K562 (cell line): ENCODE results near the gene MRPL11. TPM values are rescaled to one million over a fixed set of nuclear protein-coding genes. Genes with fewer than 3 reads are reported as not detected.
A peak's percentile ranks its signal among the peaks of the same experiment; 100 is the strongest.
"Not testable (repeated sequence)": the region's sequence is repeated elsewhere in the genome, so short reads cannot be mapped to it uniquely, and the experiment has no call there.

Experiments
- ATAC-seq: fragments of 200-7000 bp; cut with Tn5 transposase; 3 replicates; pipeline ENCODE4 v1.9.1; 2020; ENCODE audit warnings: moderate library complexity
- BruUV-seq: library from RNA; stranded (reverse); fragments of 400-500 nt; replicated peaks from 2 replicates; lab custom pipeline; 2021; lab: Mats Ljungman, UMichigan
- CTCF ChIA-PET: fragments of 300-600 bp; formaldehyde crosslinking; extraction: SDS; loops from one replicate; lab custom pipeline; 2021; ENCODE audit warnings: low intra/inter-chr PET ratio; lab: Yijun Ruan, JAX
- POLR2A ChIA-PET: fragments of 300-600, 350-650 bp; sonication (Branson Sonifier 250); formaldehyde crosslinking; extraction: SDS; loops from one replicate; lab custom pipeline; 2021; ENCODE audit warnings: antibody characterized with exemption, inconsistent platforms; lab: Yijun Ruan, JAX
- DNase-seq, 4 experiments: peaks; one replicate each; pipeline versions ENCODE4 v3.0.0 to v3.0.0-alpha.2; 2011 to 2018; ENCODE audit warnings: low spot score in 3 of 4, mixed read lengths in 3 of 4; ENCODE audit errors: extremely low read depth in 1 of 4
- FAIRE-seq: peaks from 2 replicates; lab custom pipeline; 2011; peaks lifted over from hg19 to GRCh38; lab: Jason Lieb, UNC
- H2AFZ ChIP-seq: 2 replicates; pipeline ENCODE4 v1.6.0; 2011; ENCODE audit warnings: low read depth, low read length, control low read depth, inconsistent platforms
- H3K27ac ChIP-seq: fragments of 200-600 bp; 3 replicates; pipeline ENCODE4 v1.8.0; 2011; ENCODE audit warnings: low read depth, mild to moderate bottlenecking, control low read depth, inconsistent platforms, low read length, moderate library complexity, mixed read lengths; ENCODE audit errors: extremely low read depth
- H3K27me3 ChIP-seq, 2 experiments: fragments of 300-600 bp in 1 of 2; 2 replicates in 1 of 2; 3 replicates in 1 of 2; pipeline versions ENCODE4 v1.6.0 to v1.8.0; 2011; ENCODE audit warnings: inconsistent platforms in 2 of 2, low read length in 2 of 2, mild to moderate bottlenecking in 1 of 2, mixed read lengths in 1 of 2, moderate library complexity in 1 of 2; ENCODE audit not compliant: control insufficient read depth in 2 of 2, insufficient read depth in 2 of 2
- H3K36me3 ChIP-seq: fragments of 300-600 bp; 3 replicates; pipeline ENCODE4 v1.8.0; 2011; ENCODE audit warnings: mild to moderate bottlenecking, low read length, inconsistent platforms; ENCODE audit not compliant: control insufficient read depth, insufficient read depth
- H3K4me1 ChIP-seq, 2 experiments: fragments of 200-600 bp in 1 of 2; replicated peaks in 1 of 2; 2 replicates in 1 of 2; 3 replicates in 1 of 2; pipeline versions ENCODE4 v1.5.1 to v1.8.0; 2011; ENCODE audit warnings: inconsistent platforms in 2 of 2, low read length in 2 of 2, mild to moderate bottlenecking in 1 of 2, mixed read lengths in 1 of 2, moderate library complexity in 1 of 2; ENCODE audit not compliant: control insufficient read depth in 2 of 2, insufficient read depth in 2 of 2
- H3K4me2 ChIP-seq: 2 replicates; pipeline ENCODE4 v1.6.1; 2011; ENCODE audit warnings: low read length, control low read depth, inconsistent platforms, mixed read lengths; ENCODE audit not compliant: insufficient read depth
- H3K4me3 ChIP-seq: fragments of 200-600 bp; sonication (generic), shearing (Covaris generic); 2 replicates; pipeline ENCODE4 v1.5.1; 2016; ENCODE audit warnings: control low read depth, inconsistent platforms
- H3K79me2 ChIP-seq: fragments of 200-600 bp; 3 replicates; pipeline ENCODE4 v1.8.0; 2011; ENCODE audit warnings: low read length, inconsistent platforms; ENCODE audit not compliant: control insufficient read depth, insufficient read depth
- H3K9ac ChIP-seq, 2 experiments: 2 replicates each; pipeline versions ENCODE4 v1.6.0 to v1.6.1; 2011; ENCODE audit warnings: low read depth in 2 of 2, low read length in 2 of 2, control low read depth in 1 of 2, inconsistent platforms in 1 of 2, mild to moderate bottlenecking in 1 of 2, mixed read lengths in 1 of 2; ENCODE audit not compliant: insufficient read depth in 1 of 2
- H3K9me1 ChIP-seq: one replicate; pipeline ENCODE4 v1.6.0; 2011; ENCODE audit warnings: inconsistent platforms, mild to moderate bottlenecking, low read length, moderate library complexity; ENCODE audit not compliant: control insufficient read depth, insufficient read depth
- H3K9me3 ChIP-seq: replicated peaks from 2 replicates; pipeline ENCODE4 v1.5.1; 2011; ENCODE audit warnings: low read depth, low read length, inconsistent platforms; ENCODE audit not compliant: control insufficient read depth, insufficient read depth
- H4K20me1 ChIP-seq: replicated peaks from 2 replicates; pipeline ENCODE4 v1.6.1; 2011; ENCODE audit warnings: low read length, inconsistent platforms, mixed read lengths; ENCODE audit not compliant: control insufficient read depth, insufficient read depth
- NFYB ChIP-seq: IDR thresholded peaks from 2 replicates; pipeline ENCODE4 v1.6.1; 2011; ENCODE audit warnings: mild to moderate bottlenecking, moderate library complexity; ENCODE audit not compliant: insufficient read length; ENCODE audit errors: extremely low read depth
- POLR2A ChIP-seq: fragments of 450-650 bp; conservative IDR thresholded peaks from 2 replicates; pipeline ENCODE4 v1.6.1; 2016
- WGBS: fragments of 100-300 bp; shearing (Covaris generic); methylation state at CpG from one replicate; pipeline ENCODE4 v1.1.6; 2016; ENCODE audit warnings: low coverage, mixed read lengths; ENCODE audit not compliant: insufficient coverage; ENCODE audit errors: missing lambda C conversion rate; 5-methylcytosine and 5-hydroxymethylcytosine counted together
- in situ Hi-C: fragments of 300-500 bp; cut with MboI; formaldehyde crosslinking; loops from 4 replicates; pipeline ENCODE4 v1.15.0; 2018; ENCODE audit warnings: inconsistent platforms, mixed read lengths
- intact Hi-C: fragments of 100-400 bp; cut with micrococcal nuclease; formaldehyde crosslinking; loops from 2 replicates; pipeline ENCODE4 v1.14.2; 2022
- polyA plus RNA-seq, 8 experiments: library from polyadenylated mRNA; depleted of rRNA in 4 of 8; stranded (reverse) in 5 of 8; unstranded in 3 of 8; fragments of >200 nt; fragmentation: Nextera tagmentation in 2 of 8; fragmentation: Illumina TruSeq in 1 of 8; extraction: Ambion mirVana in 2 of 8; extraction: Trizol in 1 of 8; gene quantifications; 2 replicates each; pipeline versions ENCODE4 v1.2.1 to v1.2.3, GENCODE V29; 2011 to 2014; ENCODE audit warnings: inconsistent platforms in 1 of 8, missing spikeins in 1 of 8
- total RNA-seq, 7 experiments: library from RNA; depleted of rRNA in 6 of 7; stranded (reverse); fragments of >200 nt in 6 of 7; fragmentation: Illumina TruSeq in 2 of 7; extraction: Trizol in 2 of 7; gene quantifications; 2 replicates each; pipeline versions ENCODE4 v1.2.1 to v1.2.3, GENCODE V29; 2011 to 2021; ENCODE audit warnings: low replicate concordance in 1 of 7

The MRPL11 gene
- total and polyA plus RNA-seq, 9 of the 15 experiments (the other 6 are each of a cell fraction or from before 2014, with no cell fraction given), result 33.0 to 173 (median 91.9) TPM

- H3K27me3 ChIP-seq, H3K27ac ChIP-seq, FAIRE-seq, H3K9me3 ChIP-seq, intact Hi-C loops, H4K20me1 ChIP-seq, H3K4me3 ChIP-seq, BruUV-seq, ATAC-seq: not testable (repeated sequence)
- H2AFZ ChIP-seq, result 0 out of 2 replicates have a peak overlapping the region, but pooled peaks have one; percentile 97
- peaks cover 21% of the 10 kb centered on the region for H3K36me3 ChIP-seq
- POLR2A ChIA-PET, result interaction anchor here (0.6 to 1.9 kb wide), 5 partner anchors 15 to 197 kb away, joined by 3 to 9 read pairs (median 3); no protein-coding TSS in a partner anchor
- peaks cover 3 to 12% of the 10 kb centered on the region in 2 experiments; a peak in 3 of 5 replicates for H3K4me1 ChIP-seq
- peak in 1 of 4 experiments; percentile 25 for DNase-seq
- TF ChIP-seq NFYB, result peak; percentile 45
- TF ChIP-seq POLR2A, result peak; percentile 66
- TF ChIP-seq, all 486 proteins: peak for 2; not testable (repeated sequence) for 484
- CTCF ChIA-PET, result interaction anchor here (2.1 kb wide), 1 partner anchor 32 kb away, joined by 21 read pairs; no protein-coding TSS in a partner anchor
- H3K9me1 ChIP-seq, H3K9ac ChIP-seq, H3K4me2 ChIP-seq, in situ Hi-C loops: not testable (repeated sequence)
- peaks cover 16% of the 10 kb centered on the region for H3K79me2 ChIP-seq
- 37% methylated on average over 12 of the region's 29 CpGs for WGBS
These were observed 1.7 kb upstream of the MRPL11 start for GRCh38 chr11:66440101-66440939.
